DMS 273 (cell line): Measurements from ENCODE around the gene NGEF.

Source experiments
- DNase-seq: peaks from one replicate; lab custom pipeline; 2025; ENCODE audit not compliant: unreplicated experiment; lab: John Stamatoyannopoulos, UW

Gene NGEF

DNA sequence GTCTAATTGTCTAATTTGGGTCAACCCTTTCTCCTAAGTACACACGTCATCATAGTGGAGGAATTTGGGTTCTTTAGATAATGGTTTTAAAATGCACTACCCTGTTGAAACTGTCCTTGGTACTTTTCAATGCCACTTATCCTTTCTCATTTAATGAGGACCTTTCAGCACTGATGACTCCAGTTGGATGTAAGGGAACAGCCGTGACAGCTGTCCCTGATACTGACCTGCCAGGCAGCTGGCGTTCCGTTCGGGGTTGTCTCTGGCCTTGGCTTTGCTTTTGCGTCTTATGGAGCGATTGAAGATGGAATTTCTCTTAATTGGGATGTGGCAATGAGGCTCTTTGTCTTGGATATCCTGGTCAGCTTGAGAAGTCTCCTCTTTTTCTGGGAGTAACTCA lies 38.7 kb downstream of the NGEF start:
- DNase-seq: no peak

DNA sequence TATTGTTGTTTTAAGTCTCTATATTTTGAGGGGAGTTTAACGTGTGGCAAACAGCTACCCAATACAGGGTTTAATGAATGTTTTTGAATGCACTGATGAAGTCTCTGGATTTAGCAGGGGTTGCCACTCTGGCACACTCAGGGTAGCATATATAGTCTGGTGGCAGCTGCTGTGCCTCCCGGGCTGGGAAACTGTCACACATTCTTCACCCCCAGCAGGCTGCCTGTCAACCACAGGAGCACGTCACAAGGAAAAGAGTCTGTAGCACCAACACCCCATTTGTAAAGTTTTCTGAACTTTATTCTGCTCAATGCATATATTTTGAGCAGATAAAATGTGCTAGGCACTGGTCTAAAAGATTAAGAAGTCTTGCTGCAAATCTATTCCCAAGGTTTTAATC lies 39.3 kb downstream of the NGEF start:
- DNase-seq: no peak

DNA sequence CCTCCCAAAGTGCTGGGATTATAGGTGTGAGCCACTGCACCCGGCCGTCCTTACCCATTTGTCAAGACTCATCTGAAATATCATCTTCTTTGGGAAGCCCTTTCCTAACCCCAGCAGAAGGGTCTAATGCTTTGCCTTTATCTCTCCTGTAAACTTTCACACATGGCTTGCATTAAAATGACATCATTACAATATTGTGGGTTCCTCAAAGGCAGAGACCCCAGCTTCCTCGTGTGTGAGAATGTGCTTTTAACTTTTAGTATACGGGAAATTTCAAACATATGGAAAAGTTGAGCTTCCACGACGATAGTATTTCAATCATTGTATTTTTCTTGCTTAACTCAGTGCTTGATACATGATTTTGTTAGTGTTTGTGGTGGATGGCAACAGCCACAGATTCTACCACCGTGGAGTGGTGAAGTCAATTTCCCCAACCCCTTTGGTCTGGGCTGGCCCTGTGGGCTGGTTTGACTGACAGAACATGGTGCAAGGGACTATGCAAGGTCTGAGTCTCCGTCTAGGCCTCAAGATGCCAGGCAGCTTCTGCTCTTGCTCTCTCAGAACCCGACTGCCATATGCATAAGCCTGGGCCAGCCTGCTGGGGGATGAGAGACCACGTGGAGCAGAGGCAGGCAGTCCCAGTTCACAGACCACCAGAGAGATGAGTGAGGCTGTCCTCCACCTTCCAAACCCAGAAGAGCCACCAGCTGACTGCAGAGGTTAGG lies 39.9 kb downstream of the NGEF start:
- DNase-seq: no peak

DNA sequence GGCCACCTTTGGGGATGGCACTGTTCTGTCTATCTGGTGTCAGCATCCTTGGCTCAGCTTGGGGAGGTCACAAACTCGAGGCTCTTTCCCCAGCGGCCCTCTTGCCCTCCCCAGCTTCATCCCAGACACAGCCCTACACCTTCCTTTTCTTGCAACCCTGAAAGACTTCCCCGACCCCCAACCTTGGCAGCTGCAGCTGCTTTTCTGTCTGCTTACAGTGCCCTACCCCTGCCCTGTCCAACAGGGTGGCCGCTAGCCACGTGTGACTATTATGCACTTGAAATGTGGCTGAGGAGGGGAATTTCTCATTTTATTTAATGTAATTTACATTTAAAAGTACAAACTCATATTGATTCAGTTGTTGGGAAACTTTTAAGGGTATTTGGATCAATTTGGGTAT lies 41.3 kb downstream of the NGEF start:
- DNase-seq: no peak

DNA sequence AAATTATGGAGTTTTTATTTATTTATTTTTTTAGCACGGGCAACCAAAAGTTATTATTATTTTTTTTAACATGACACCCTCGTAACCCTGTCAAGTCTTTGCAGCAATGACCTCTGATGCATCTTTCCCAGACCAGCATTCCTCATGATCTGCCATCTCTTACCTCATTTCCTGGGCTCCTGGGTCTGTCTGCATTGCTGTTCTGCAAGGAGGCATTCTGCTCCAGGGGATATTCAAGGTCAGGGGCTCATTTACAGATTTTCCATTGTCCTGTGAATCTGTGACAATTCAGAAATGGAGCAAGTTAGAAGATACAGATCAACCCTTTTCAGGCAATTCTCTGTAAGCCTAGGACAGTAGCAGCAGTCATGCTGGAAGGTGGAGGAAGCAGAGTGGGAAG lies 43.0 kb downstream of the NGEF start:
- no peak for DNase-seq

DNA sequence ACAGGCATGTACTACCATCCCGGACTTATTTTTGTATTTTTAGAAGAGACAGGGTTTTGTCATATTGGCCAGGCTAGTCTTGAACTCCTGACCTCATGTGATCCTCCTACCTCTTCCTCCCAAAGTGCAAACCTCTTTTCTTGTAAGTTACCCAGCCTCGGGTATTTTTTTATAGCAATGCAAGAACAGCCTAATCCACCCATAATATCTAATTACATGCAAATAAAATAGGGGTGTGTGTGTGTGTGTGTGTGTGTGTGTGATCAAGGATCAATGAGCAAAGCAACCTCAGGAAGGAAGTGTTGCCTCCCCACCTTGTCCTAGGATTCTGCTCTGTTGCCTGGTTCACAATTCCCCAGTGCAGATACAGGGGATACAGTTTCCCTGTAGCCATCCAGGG lies 45.6 kb downstream of the NGEF start:
- DNase-seq: no peak

DNA sequence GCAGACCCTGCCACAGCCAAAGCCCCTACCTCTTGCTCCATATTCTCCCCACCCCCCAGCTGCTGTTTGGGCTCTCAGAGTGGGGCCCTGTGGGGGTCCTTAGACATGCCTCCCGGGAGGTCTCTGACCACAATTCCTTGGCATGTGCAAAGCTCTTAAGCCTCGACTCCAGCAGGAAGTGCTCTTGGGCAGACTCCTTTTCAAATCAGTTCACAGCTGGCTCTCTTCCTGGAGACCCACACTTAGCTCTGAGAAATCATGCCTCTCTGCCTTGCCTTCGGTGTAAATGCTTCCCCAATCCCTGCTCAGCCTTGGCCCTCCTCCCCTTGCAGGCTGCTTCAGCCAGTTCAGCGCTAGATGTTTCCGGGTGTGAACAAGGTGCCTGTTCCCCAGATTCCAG lies 46.9 kb downstream of the NGEF start:
- DNase-seq: no peak

DNA sequence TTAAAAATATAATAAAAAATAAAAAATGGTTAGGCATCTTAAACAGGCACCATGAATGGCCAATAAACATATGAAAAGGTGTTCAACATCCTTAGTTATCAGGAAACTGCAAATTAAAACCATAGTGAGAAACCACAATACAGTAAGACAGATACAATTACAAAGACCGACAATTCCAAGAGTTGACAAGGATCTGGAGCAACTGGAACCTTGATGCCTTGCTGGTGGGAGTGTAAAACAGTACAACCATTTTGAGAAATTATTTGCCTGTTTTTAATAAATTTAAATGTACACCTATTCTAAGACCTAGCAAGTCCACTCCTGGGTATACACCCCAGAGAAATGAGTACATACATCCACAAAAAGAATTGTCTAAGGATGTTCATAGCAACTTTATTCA lies 49.1 kb downstream of the NGEF start:
- no peak for DNase-seq

DNA sequence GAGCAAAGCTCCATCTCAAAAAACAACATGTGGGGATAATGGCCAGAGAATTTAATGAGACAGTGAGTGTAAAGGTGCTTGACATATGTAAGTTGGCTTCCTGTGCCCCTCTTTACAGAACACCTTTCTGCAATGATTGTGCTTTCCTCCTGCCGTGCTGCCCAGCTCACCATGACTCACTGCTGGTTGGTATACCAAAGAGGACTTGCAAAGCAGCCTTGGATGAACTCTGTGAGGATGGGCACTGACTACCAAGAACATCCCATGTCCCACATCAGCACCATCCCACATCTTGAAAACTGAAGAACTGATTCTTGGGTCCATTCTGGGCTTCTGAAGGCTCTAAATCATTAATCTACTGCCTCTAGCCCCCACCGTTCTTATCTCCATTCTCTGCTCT lies 52.2 kb downstream of the NGEF start:
- DNase-seq: no peak

DNA sequence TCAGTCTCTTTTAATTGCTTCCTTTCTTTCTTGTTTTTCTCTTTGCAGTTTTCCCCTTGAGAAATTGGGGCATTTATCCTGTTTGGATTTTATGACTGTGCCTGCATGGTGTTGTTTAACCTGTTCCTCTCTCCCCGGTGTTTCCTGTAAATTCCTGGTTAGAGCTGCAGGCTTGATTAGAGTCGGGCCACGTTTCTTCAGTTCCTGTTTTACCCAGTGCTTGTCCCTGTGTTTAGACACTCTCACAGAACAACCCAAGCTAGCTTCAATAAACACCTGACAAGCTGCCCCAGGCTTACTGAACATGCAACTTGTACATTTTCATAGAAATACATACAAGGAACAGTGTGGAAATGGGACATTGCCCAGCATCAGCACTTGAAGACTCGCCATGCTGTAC lies 53.9 kb downstream of the NGEF start:
- DNase-seq: no peak

DNA sequence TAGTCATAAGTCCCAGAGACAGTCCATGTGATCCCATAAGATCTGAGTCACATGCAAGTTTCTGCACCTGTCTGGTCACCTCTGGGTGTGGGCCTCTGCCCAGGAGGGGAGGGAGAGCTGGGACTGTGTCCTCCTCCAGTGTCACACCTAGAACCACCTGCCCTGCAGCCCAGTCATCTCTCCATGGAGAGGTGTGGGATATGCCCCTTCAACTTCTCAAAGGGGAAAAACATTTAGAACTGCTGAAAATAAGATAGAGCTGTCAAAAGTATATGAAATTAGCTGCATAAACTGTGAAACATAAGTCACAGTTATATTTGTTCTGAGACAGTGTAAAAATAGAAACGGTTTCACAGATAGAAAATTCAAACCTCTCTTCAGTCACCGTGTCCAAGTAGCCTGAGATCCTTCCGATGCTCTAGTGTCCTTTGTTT lies 55.4 kb downstream of the NGEF start:
- no peak for DNase-seq

DNA sequence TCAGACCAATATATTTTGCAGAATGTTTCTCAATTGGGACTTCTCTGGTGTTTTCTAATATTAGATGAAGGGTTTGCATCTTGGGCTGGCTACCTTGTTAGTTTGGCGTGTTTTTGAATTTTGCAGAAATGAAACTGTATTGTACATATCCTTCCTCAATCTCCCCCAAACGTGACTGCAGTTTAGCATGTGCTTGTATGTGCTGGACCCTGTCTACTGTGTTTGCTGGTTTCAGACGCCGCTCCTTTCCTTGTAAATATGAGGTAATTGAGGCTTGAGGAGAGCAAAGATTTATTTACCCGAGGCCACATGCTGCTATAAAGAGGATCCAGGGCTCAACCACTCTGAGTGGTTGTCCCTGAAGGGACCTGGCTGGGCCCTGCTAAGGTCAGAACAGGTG lies 57.2 kb downstream of the NGEF start:
- DNase-seq: no peak

DNA sequence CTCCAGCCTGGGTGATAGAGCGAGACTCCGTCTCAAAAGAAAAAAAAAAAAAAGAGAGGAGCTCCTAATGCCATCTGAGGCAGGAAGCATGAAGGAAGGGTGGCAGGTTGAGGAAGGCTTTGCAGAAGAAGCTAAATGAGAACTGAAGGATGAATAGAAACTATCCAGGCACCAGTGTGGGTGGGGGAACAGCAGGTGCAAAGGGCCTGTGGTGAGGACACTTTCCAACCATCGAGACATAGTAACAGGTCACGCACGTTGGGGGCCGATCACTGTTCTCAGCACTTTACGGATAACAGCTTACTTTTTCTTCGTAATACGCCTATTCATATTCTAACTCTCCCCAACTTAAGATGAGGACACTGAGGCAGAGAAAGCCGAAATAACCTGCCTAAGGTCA lies 58.4 kb downstream of the NGEF start:
- no peak for DNase-seq

DNA sequence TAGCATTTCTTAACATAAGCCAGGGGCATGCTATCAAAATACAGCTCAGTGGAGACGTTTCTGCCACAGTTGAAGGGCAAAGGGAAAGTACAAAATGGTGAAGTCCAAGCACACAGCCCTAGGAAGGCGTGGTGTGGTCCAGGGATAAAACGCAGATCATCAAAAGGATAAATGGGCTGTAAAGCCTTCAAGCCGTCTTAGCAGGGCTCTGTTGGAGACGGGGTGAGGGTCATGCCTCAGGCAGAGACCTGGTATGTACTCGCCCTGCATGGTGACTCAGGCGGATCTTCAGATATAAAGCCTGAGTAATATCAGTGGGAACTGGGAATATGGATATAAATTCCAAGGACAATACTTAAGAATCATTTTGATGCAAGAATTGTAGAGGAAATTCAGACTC lies 61.2 kb downstream of the NGEF start:
- no peak for DNase-seq

DNA sequence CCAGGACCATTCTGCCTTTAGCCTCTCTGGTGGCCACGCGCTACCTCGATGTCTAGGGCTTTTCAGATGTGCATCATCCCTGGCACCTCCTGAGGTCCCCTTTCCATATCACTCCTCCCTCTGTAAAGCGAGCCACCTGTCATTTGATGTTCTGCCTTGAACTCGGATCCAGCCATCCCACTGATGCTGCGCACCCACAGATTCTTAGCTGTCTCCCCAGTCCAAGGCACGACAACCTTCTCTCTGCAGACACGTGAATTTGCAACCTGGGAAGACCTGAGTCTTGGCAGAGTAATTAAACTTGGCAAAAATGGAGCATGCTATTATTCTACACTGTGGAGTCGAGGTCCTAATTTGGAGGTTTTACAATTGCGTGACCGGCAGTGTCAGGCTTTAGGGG lies 61.9 kb downstream of the NGEF start:
- DNase-seq: no peak

DNA sequence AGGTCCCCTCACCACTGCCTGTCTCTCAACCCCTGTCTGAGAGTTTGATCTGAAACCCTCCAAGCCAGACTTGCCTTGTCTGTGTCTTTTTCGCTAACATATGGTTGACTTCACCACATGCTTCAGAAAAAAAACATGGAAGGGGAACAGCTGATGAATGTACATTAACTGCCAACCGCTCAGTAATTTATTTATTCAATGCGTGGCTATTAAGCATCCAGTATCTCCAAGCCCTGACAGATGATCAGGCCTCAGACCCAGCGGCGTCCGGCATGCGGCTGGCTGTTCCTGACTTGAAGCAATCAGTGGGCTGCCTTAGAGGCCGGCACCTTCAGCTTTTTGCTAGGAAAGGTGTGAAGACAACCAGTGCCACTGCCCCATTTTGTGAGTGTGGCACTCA lies 62.3 kb downstream of the NGEF start:
- peak; percentile 52 for DNase-seq

DNA sequence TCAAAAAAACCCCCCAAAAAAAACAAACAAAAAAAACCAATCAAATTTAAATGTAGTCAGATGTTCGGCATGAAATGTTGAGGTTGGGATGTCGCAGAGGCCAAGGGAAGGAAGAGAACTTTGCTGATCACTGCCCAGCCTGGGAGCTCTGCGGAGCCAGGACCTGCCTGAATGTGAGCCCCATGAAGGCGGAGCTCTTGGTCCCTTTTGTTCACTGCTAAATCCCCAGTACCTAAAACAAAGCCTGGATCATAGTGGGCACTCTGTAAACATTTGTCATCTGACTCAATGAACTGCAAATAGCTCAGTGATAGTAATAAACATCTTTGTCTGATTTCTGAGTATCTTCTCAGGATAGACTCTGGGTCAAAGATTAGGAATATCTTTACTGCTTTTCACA lies 64.0 kb downstream of the NGEF start:
- no peak for DNase-seq

DNA sequence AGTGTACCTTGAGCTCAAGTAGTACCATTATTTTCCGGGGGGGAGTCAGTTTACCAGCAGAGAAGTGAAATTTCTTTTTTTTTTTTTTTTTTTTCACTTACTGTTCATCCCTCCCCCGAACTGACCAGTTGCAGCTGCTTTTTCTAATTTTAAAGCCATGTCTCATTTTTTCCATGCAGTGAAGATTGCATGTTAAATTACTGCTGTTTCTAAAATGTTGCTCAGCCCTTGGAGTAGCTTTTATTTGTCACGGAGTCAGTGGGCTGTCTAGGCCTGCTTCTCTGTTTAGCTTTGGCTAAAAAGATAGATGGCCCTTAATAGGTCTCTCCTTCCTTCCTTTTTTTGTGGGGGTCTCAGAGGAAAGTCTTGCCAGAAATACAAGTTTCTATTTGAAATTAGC lies 70.2 kb downstream of the NGEF start:
- no peak for DNase-seq

DNA sequence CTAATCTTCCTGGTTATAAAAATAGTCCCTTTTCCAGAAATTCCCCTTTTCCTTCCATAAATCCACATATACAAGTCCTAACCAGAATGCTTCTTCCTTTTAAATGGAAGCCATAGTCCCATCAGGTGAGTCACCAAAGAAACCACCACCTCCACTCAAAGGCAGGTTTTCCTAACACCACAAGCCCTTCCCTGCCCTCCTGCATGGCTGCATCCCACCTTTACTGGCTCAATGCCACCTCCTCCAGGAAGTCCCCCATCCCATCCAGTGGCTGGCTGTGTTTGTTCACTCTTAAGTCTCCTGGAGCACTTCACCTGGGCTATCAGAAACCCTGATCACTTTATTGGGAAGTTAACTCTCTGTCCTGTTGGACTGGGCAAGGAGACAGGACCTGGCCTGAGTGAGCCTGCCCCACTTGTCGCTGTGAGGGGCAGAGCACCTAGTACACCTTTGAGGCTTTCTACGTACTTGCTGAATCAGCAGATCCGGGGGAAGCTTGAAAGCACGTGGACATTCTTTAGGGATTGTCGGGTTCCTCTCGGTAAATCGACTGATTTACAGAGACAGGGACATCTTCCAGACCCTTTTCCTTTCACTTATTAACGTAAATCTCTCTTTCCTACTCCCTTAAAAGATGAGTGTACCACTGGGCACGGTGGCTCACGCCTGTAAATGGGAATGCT lies 71.0 kb downstream of the NGEF start:
- DNase-seq: no peak

DNA sequence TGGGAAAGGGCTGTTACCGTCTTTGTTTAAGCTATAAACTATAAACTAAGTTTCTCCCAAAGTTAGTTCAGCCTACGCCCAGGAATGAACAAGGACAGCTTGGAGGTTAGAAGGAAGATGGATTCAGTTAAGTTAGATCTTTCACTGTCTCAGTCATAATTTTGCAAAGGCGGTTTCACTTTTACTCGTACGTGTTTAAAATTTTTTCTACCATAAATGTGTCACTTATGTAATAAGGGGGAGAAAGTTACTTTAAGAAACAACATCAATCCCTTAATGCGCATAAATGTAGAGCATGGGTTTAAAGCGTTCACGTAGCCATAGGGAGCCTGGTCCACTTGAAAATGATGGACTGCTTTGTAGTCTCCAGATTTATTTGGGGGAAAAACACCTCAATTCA lies 71.7 kb downstream of the NGEF start:
- DNase-seq: no peak

DNA sequence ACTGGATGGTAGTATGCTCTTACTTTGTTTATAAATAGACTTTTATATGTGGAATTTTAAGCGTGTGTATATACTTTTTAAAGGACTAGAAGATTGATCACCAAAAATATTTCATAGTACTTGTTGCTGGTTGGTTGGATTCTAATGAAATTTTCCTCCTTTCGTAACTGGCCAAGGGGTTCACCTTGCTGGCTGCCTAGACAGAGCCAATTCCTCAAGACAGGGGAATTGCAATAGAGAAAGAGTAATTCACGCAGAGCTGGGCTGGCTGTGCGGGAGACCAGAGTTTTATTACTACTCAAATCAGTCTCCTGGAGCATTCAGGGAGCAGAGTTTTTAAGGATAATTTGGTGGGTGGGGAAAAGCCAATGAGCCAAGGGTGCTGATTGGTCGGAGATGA lies 72.3 kb downstream of the NGEF start:
- DNase-seq: no peak

DNA sequence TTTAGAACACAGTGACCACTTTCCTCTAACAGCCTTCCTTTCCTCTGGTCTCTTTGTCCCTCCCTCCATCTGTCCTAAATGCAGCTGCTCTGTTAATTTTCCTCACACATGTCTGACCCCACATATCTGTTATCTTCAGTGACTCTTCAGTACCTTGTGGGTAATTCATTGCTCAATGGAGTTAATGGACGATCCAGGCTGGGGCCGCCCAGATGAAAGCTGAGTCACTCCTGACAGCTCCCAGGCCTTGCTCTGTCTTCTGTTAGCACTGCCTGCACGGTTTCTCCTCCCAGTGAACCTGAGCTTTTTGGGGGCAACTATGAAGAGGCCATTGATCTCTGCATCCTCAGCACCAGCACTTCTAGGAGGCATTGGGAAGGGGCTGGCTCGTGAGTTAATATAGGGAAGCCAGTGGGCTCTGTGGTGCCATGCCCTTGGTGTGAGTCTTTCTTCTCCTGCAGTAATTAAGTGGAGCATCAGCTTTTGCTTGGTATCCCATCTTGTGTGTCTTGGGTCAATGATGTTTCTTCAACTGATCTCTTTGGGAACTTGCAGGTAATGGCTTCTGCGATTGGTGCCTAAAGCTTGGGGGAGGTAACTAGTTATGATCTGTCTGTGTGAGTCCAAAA lies 75.7 kb downstream of the NGEF start:
- DNase-seq: no peak

DNA sequence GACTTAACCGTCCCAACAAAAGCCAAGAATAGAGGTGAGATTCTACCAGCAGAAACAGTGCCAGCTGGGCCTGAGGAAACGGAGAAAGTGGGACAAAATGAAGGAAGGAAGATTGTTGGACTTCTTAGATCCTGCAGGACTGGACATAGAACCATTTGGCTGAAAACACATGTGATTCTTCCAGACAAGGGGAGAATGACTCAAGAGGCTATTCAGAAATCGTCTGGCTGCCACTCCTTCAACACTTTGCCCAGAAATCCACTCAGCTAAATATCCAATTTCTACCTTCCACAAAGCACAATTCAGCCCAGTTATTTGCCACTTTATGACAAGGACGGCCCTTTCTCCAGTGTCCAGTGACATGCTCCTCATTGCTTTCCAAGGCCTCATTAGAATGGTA lies 81.4 kb downstream of the NGEF start:
- DNase-seq: no peak
